Non-pigmented ciliary epithelial cell (primary cell): ENCODE measurements around the gene GPC3.
"Not testable (repeated sequence)": the region's sequence is repeated elsewhere in the genome, so short reads cannot be mapped to it uniquely, and the experiment has no call there.

Source experiments
- DNase-seq: peaks from one replicate; pipeline ENCODE4 v3.0.0-alpha.2; 2010; ENCODE audit warnings: low read depth

Gene GPC3

GRCh38 chrX:133995759-133996158 lies 10.4 kb upstream of the GPC3 start:
- DNase-seq = no peak

GRCh38 chrX:133994576-133994975 lies 9.2 kb upstream of the GPC3 start:
- DNase-seq = no peak

- DNase-seq = no peak
These were observed 7.5 kb upstream of the GPC3 start for GRCh38 chrX:133992882-133993281.

GRCh38 chrX:133991814-133992213 lies 6.4 kb upstream of the GPC3 start:
- no peak for DNase-seq

- not testable (repeated sequence) for DNase-seq
These were observed 5.7 kb upstream of the GPC3 start for GRCh38 chrX:133991057-133991456.

- DNase-seq = no peak
These were observed 4.6 kb upstream of the GPC3 start for GRCh38 chrX:133989993-133990392.

GRCh38 chrX:133989490-133989889 lies 4.1 kb upstream of the GPC3 start:
- DNase-seq = no peak

- no peak for DNase-seq
These were observed 2.6 kb upstream of the GPC3 start for GRCh38 chrX:133988010-133988409.

GRCh38 chrX:133987188-133987587 lies 1.8 kb upstream of the GPC3 start:
- no peak for DNase-seq

GRCh38 chrX:133985967-133986683 lies 731 bp upstream of the GPC3 start:
- DNase-seq = no peak

- DNase-seq = no peak
These were observed 584 bp downstream of the GPC3 start for GRCh38 chrX:133984857-133985163.

GRCh38 chrX:133983974-133984845 lies 1.2 kb downstream of the GPC3 start:
- no peak for DNase-seq

- no peak for DNase-seq
These were observed 2.0 kb downstream of the GPC3 start for GRCh38 chrX:133983256-133983973.

- no peak for DNase-seq
These were observed 3.5 kb downstream of the GPC3 start for GRCh38 chrX:133981924-133982323.

GRCh38 chrX:133980832-133981588 lies 4.4 kb downstream of the GPC3 start:
- no peak for DNase-seq

- no peak for DNase-seq
These were observed 5.0 kb downstream of the GPC3 start for GRCh38 chrX:133980406-133980805.

- DNase-seq = no peak
These were observed 5.7 kb downstream of the GPC3 start for GRCh38 chrX:133979641-133980230.

GRCh38 chrX:133973704-133974103 lies 11.7 kb downstream of the GPC3 start:
- DNase-seq = no peak

- no peak for DNase-seq
These were observed 12.5 kb downstream of the GPC3 start for GRCh38 chrX:133972916-133973315.

- no peak for DNase-seq
These were observed 13.8 kb downstream of the GPC3 start for GRCh38 chrX:133971586-133971985.

- DNase-seq = no peak
These were observed 15.3 kb downstream of the GPC3 start for GRCh38 chrX:133970076-133970475.

GRCh38 chrX:133969191-133969590 lies 16.2 kb downstream of the GPC3 start:
- DNase-seq = no peak
